GM21367 (cell line): ENCODE results near the gene GRM5.
"Not testable (repeated sequence)": the region's sequence is repeated elsewhere in the genome, so short reads cannot be mapped to it uniquely, and the experiment has no call there.

ENCODE experiments used
- ATAC-seq: cut with Tn5 transposase; IDR thresholded peaks from one replicate; pipeline ENCODE4 v1.9.1; 2021; ENCODE audit not compliant: unreplicated experiment

GRM5 gene

DNA sequence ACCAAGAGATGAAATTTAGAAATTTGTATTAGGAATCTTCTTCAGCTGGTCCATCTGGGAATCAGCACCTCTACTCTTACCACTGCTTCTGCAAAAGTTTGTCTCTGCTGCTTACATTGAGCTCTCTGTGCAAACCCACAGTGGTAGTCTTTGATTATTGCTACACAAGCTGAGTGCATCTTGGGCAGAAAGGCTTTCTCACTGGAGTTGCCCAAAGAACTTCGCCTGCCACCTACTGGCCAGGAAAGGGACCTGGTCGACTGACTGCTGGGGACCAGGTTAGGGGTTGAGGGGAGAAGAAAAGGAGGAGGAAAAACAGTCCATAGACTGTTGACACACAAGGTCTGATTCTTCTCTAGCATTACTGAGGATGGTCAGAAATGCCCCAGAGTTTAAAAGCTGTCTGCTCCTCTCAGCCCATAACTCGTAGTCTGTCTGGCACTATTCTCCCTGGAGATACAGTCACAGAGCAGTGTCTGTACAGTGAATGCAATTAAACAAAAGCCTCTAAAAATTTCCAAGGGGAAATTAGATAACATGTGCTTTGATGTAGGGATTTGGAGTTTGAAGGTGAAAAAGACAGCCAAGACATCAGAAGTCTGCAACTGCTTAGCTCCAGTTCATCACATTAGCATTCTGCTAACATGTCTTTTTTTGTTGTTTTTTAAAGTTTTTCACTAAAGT is 513.3 kb downstream of the GRM5 start:
- ATAC-seq = peak; percentile 96

DNA sequence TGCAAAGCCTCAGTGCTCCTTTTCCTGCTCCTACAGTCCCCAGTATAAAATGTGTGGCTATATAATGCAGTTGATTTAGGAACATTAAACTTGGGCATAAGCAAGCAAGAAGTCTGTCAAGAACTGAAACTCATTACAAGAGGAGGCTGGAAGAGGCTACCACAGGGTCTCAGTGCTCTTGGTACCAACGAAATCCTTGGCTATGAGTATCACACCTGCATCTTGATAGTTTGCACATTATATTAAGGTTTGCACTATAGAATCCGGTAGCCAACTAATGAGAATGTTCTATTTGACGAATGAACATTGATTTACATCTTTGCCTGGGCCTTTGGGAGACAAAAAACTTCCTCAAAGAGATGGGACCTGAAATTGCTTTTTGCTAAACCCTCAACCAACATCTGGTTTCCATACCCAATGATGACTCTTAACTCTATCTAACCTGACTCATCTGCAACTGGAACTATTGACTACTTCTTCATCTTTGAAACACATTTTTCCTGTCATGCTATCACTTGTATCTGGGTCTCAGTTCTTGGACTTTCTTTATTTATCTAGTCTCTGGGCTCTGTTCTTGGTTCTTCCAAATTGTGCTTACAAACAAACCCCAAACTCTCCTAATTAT is 521.0 kb downstream of the GRM5 start:
- ATAC-seq = peak; percentile 11

DNA sequence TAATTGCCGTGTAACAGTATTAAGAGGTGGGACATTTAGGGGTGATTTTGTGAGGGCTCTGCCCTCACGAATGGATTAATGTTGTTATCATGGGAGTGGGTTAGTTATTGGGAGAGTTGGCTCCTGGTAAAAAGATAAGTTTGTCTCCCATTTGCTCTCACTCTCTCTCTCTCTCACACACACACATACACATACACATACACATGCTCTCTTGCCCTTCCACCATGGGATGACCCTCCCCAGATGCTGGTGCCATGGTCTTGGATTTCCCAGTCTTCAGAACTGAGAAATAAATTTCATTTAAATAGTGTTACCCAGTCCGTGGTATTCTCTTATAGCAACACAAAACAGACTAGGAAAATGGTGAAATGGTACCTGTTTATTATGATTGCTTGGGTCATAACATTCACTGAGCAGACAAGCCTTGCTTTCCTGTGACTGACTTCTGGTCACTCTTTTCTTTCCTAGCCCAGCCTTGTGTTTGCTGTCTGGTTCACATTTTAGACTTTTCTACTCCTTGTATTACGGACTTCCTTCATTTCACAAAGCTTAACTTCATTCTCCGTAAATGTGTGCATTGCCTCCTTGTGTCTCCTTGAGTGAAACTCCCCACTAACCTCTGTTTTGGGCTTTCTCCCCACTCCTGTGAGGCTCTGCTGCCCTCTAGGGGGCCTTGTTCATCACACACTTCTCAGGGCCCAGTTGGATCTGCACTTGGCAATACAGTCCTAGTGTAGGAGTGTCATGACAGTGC is 521.7 kb downstream of the GRM5 start:
- peak; percentile 99 for ATAC-seq

- no peak for ATAC-seq
Measured at GRCh38 chr11:88541006-88541405, 524.8 kb downstream of the GRM5 start.

DNA sequence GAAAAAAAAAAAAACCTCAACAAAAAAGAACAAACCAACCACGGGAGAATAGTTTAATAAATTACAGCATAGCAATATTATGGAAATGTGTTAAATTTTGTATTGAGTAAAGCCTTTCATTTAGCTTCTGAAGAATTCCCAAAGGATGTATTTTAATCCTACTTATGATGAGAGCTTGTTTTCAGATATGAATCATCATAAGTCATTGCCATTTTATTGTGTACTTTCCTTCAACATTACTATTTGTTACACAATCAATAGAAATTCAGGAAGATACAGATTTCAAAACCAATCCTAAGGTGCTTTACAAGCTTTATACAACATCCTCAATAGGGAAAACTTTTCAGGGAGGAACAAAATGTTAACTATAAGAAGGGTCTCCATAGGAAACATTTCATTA is 527.7 kb downstream of the GRM5 start:
- ATAC-seq = no peak

- ATAC-seq = no peak
Measured at GRCh38 chr11:88537613-88538012, 528.2 kb downstream of the GRM5 start.

DNA sequence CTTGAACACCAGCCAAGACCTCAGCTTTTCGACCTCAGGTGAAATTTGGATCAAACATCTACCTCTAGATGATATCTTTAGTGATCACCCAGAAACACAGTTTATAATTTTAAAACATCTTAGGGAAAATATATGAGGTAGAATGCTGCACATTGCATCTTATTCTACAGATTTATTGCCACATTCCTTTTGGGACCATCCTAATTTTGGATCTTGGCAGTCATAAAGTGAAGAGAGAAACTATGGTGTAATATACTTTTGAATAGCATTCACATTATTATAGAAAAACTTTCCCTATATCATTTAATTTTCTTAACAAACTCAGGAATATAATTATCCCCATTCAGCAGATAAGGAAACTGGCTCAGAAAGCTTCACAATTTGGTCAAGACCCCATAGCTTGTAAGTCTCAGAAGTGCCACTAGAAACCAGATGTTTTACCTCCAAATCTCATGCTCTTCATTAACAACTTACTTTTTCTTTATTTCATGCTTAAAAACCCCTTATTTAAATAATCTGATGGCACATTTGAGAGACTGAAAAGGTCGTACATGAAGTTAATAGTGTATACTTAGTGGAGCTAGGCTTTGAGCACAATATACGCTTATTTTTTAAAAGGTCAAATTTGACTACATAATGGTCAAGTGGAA is 529.0 kb downstream of the GRM5 start:
- ATAC-seq = no peak

- ATAC-seq = no peak
Measured at GRCh38 chr11:88535916-88536547, 529.8 kb downstream of the GRM5 start.

- no peak for ATAC-seq
Measured at GRCh38 chr11:88535266-88535665, 530.5 kb downstream of the GRM5 start.

GRCh38 chr11:88534706-88535105 is 531.1 kb downstream of the GRM5 start:
- ATAC-seq = not testable (repeated sequence)

GRCh38 chr11:88534185-88534584 is 531.6 kb downstream of the GRM5 start:
- ATAC-seq = no peak

GRCh38 chr11:88533001-88533400 is 532.8 kb downstream of the GRM5 start:
- ATAC-seq = no peak

DNA sequence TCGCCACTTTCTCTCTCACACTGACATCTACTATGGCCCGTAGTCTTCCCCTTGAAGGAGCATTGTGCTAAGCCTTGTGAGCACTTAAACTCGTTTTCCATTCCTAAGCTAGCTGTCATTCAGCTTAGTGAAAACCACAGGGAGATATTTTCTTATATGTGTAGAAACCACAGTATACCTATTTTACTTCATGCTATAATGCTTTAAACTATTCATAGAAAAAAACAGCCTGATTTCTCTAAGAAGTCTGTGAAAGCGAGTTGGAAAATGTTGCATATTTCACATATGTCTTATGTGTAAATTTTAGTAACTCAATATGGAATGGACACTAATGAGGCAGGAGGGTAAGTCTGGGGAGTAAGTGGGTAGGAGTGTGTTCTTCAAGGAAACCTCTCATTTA is 534.0 kb downstream of the GRM5 start:
- ATAC-seq = no peak

GRCh38 chr11:88529426-88529825 is 536.4 kb downstream of the GRM5 start:
- ATAC-seq = no peak

- ATAC-seq = no peak
Measured at GRCh38 chr11:88523386-88524071, 542.3 kb downstream of the GRM5 start.

GRCh38 chr11:88522624-88523385 is 543.0 kb downstream of the GRM5 start:
- no peak for ATAC-seq

GRCh38 chr11:88521799-88522201 is 544.0 kb downstream of the GRM5 start:
- ATAC-seq = no peak

DNA sequence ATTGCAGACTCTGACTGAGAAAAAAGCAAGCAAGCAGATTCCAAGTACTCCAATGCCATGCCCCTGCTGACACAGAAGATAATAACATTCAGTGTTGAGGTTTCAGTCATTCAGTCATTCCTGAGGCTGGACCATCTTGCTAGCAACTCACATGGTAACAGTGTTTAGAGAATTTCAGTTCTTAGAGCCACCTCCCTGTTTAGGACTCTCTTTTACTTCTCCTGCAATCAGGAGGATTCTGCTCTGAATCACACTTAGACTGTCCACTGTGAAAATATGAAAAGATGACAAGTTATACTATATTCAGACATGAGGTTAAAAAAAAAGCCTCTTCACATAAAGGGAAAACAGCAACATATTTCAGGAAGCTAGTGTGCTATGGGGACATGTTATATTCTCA is 544.4 kb downstream of the GRM5 start:
- no peak for ATAC-seq

- ATAC-seq = no peak
Measured at GRCh38 chr11:88520391-88520790, 545.4 kb downstream of the GRM5 start.

GRCh38 chr11:88515002-88515401 is 550.8 kb downstream of the GRM5 start:
- ATAC-seq = no peak
